ENCODE measurements around the gene PLEKHH2.
"Not testable (repeated sequence)": the region's sequence is repeated elsewhere in the genome, so short reads cannot be mapped to it uniquely, and the experiment has no call there.

PLEKHH2 gene

DNA sequence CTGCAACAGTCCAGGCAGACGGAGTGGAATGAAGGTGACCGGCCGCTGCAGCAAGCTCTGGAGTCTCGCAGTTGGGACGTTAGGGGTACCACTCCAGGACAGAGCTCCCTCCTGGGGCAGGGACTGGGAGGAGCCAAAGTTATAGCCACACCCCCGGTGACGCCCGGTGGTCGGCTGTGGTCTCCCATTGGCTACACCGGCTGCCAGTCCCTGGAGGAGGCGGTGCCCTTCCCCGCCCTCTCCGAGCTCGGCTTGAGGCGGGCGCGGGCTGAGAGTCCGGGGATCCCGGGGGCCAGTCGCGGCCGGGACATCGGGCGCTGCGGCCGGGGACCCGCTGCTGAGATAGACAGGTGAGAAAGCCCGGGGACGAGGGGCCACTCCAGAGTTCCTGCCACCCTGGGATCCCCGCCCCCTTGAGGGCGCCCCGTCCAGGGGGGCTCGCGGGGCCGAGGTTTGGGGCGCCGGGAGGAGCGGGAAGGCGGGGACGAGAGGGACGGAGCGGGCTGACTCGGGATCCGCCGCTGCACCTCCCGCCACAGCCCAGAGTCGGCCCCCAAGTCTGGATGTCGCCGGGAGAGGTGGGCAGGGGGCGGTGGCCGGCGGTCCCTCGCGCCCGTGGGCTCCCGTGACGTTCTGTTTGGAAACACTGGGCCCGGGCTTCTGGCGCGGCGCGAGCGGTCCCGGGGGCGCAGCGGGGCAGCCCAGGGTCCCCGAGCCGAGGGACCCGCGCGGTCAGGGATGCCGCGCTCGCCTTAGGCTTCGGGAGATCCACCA is at the start of gene PLEKHH2:
Gene PLEKHH2, plus strand, starts transcription at position 231 of the 774 bp plus-strand sequence. CDS start 7,414 bp downstream, outside the sequence.
- DNase-seq (ENCODE audit: low read depth in 2 of 2) = peak; percentile 68 to 70

DNA sequence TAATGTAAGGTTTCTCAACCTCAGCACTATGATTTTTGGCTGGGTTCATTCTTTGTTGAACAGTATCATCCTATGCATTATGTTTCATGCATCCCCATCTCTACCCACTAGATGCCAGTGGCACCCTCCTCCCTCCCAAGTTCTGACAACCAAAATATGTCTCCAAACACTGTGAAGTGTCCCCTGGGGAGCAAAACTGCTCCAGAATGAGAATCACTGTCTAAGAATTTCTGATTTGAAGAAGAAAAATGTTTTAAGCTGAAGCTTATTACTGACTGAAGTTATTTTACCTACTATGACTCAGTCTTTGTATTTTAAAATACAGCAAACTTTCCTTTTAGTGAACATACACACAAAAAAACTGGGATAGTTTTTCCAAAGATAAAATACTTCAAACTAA is 44.6 kb upstream of the PLEKHH2 start:
- peak; percentile 45 to 48 for DNase-seq (ENCODE audit: low read depth in 2 of 2)

DNA sequence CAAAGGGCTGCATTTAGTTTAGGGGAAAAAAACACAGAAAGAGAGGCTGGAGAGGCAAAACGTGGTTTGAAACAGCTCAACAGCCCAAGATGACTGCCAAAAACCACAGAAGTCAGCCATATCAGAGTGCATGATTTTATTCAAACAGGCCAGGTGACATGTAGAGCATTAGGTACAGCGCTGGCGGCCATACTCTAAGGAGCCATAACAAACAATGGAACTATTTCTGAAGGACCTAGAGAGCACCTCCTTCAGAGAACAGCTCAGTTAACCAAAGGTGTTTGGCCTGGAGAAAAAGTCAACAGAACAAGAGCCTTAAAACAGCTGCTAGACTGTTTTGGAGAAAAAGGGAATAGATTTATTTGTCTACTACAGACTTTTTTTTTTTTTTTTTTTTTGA is 43.8 kb upstream of the PLEKHH2 start:
- no peak for DNase-seq (ENCODE audit: low read depth in 2 of 2)

DNA sequence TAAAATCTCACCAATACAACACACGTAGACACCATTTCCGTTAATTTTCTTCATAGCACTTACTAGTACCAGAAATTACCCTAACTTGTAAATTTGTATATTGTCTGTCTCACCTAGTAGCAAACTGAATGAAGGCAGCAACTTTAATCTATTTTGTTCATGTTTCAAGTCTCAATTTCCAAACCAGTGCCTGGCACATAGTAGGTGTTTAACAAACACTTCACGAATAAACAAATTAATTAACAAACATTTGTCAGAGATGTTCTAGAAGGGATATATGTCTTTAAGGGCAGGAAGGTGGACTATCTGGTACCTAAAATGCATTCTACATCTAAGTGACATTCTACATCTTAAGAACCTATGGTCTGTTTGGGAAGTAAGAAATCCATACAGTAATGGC is 42.2 kb upstream of the PLEKHH2 start:
- DNase-seq (ENCODE audit: low read depth in 2 of 2) = no peak

DNA sequence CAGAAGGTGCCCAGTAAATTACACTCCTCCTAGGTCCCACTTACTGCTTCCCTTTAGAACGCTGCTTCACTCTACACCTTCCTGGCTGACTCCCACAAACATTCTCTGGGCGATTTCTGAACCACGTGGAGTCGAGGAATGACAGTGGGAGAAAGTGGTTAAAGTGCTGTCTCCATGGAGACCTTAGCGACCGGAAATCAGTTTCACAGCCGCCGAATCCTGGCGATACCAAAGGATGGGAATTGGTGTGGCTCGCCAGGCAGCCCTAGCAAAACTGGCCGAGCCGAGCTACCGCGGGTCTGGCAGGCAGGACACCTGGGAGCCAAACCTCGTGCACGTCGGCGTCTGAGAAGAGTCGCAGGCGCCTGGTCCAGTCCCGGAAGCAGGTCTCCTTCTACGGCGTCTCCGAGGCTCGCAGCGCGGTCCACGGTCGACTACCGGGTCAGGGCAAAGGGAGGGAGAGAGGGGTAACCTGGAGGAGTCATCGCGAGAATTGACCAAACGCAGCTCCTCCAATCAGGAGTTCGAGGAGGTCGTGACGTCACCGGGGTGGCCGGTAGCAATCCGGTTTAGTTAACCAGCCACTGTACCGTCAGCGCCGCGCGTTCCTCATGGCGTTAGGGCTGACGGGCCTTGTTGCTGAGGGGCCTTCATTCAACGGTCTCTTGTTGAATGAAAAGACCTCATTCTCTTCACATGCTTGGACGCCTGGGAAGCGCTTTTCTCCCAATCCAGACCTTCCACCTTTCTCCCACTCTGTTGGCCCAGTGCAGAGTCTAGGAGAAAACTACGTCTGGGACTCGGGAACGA is 41.3 kb upstream of the PLEKHH2 start, which contains the start of gene THADA:
Gene THADA, minus strand, starts transcription at position 436 of the 810 bp plus-strand sequence. CDS start 3,646 bp downstream, outside the sequence.
- DNase-seq (ENCODE audit: low read depth in 2 of 2) = peak; percentile 97

DNA sequence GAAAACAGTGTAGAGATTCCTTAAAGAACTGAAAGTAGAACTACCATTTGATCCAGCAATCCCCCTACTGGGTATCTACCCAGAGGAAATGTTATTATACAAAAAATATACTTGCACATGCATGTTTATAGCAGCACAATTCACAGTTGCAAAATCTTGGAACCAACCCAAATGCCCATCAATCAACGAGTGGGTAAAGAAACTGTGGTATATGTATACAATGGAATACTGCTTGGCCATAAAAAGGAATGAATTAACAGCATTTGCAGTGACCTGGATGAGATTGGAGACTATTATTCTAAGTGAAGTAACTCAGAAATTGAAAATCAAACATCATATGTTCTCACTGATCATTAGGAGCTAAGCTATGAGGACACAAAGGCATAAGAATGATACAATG is 36.5 kb upstream of the PLEKHH2 start:
- DNase-seq (ENCODE audit: low read depth in 2 of 2) = not testable (repeated sequence)

DNA sequence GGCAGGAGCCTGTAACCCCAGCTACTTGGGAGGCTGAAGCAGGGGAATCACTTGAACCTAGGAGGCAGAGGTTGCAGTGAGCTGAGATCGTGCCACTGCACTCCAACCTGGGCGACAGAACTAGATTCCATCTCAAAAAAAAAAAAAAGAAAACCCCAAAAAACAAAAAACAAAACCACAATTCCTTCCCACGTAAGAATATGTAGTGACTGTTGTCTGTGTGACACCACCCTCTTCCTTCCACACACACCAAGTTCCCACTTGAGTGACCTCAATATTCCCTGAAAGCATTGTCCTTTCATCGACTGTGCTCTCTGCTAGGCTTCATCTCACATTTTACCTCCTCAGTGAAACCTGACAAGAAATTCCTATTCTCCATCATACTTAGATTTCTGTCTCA is 32.4 kb upstream of the PLEKHH2 start:
- no peak for DNase-seq (ENCODE audit: low read depth in 2 of 2)

DNA sequence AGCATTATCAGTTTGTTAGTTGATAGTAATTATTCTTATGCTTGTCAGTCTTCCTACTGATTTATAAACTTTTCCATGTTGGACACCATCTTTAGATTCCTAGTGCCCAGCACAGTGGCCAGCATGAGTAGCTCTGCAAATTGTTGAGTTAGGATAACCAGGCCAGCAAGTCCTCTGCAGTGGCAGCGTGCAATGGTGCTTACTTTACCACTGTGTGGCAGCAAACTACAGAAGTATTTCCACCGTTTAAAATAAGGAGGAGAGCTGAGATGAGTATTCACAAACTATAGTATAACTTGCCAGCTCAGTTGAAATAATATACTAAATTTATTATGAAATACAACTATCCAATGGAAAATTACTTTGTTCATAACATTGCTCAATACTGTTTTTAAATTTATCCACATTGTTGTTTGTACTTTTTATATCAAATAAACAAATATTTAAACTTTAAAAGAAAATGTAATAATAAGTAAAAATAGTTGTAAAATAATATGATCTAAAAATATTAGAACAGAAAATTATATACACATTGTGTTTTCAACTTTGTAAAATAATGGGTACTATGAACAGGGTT is 31.9 kb upstream of the PLEKHH2 start:
- DNase-seq (ENCODE audit: low read depth in 2 of 2) = peak; percentile 17 to 21

DNA sequence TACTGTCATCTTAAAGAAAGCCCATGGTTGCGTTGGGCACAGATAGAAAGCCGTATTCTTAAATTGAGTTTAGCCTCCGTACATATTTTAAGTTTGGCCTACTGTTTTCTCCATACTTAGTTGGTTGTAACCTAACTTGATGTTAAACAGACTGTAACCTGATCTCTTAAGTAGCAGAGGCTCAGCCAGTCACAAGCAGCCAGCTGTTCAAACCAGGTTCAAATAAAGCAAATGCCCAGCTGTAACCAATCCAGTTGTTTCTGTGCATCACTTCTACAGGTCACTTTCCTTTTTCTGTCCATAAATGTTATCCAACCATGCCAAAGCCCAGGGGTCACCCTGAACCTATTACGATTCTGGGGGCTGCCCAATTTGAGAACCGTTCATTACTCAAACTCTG is 31.2 kb upstream of the PLEKHH2 start:
- no peak for DNase-seq (ENCODE audit: low read depth in 2 of 2)

DNA sequence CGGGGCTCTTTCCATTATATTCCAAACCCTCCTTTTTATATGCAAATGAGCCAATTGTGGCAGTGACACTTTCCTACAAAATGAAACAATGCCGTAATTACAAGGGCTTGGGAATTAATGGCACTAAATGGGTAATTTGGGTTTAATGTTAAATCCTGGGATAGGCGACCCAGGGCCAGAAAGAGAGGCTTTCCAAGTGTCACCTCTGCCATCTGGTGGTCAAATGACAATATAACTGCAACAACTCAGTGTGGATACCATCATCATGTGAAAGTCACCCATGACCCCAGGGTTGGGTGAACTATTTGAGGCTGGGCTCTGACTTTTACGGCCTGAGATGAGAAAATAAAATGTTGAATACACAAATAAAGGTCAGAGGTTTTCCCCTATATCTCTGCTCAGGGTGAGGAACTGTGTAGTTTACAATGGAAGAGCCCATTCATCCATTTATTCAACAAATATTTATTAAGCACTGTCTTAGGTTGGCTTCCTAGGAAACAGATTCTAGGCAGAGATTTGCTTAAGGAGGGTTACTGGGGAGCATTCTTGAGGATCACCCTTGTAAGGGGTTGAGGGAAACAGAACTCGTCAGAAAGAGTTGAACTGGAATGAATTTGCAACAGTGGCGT is 27.7 kb upstream of the PLEKHH2 start:
- peak; percentile 14 to 16 for DNase-seq (ENCODE audit: low read depth in 2 of 2)

DNA sequence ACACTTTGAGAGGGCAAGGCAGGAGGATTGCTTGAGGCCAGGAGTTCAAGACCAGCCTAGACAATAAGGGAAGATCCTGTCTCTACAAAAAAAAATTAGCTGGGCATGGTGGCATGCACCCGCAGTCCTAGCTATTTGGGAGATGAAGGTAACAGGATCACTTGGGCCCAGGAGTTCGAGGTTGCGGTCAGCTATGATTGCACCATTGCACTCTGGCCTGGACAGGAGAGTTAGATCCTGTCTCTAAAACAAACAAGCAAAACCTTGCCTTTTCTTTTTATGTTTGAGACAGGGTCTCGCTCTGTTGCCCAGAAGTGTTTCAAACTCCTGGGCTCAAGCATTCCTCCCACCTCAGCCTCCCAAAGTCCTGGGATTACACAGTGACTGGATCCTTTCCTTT is 26.7 kb upstream of the PLEKHH2 start:
- DNase-seq (ENCODE audit: low read depth in 2 of 2) = no peak

DNA sequence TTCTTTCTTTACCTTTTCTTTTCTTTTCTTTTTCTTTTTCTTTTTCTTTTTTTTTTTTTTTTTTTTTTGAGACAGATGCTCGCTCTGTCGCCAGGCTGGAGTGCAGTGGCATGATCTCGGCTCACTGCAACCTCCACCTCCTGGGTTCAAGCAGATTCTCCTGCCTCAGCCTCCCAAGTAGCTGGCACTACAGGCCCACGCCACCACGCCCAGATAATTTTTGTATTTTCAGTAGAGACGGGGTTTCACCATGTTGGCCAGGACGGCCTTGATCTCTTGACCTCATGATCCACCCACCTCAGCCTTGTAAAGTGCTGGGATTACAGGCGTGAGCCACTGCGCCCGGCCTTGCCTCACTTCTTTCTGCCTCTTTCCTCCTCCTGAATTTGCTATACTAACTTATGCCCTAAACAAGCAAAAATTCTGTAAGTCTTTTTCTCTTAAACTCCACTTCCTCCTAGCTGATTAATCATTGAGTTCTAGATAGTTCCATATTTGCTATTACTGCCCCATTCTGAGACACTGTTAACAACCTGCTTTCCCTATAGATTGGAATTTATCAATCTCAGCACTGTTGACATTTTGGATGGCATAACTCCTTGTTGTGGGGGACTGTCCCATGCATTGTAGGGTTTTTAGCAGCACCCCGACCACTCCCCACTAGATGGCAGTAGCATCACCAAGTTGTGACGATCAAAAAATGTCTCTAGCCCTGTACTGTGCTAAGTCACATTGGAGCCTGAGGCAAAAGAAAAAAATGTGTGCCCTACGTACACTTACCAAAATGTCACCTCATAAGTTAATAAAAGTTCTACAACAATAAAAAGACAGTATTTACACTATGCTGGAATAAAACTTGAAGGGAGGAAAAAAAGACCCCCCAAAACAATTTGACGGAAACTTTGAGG is 24.8 kb upstream of the PLEKHH2 start:
- DNase-seq (ENCODE audit: low read depth in 2 of 2) = peak; percentile 35 to 42

DNA sequence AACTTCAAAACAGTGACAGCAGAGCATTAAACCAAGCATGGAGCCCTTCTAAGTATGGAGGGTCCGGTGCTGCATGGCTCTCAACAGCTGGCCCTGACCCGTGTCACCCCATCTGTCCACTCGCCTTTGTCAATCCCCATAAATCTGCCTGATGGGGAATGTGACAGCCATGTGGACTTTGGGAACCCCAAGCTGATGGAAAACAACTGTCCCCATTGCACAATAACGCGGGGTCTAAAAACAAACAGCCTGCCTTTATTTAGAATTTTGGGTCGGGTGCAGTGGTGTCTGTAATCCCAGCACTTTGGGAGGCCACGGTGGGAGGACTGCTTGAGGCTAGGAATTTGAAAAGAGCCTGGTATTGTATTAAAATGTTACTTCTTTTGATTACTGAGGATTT is 24.1 kb upstream of the PLEKHH2 start:
- DNase-seq (ENCODE audit: low read depth in 2 of 2) = no peak

DNA sequence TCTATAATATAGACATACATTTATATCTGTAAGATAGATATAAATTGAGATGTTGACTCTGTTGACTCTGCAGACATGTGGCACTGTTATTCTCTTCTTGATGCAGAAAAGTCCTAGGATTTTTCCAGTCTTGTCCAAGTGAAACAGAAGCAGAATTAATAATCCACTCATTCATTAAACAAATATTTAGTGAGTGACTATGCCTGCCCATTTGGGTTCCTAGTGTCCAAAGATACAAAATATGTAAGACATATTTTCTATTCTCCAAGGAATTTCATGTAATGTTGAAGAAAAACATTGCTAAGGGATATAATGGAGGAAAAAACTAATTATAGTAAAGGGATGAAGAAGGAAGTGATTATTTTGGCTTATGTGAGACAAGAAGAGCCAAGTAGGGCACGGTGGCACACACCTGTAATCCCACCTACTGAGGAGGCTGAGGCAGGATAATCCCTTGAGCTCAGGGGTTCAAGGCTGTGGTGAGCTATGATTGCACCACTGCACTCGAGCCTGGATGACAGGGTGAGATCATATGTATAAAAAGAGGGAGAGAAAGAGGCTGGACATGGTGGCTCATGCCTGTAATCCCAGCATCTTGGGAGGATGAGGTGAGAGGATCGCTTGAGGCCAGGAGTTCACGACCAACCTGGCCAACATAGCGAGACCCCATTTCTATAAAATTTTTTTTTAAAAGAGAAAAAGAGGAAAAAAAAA is 19.9 kb upstream of the PLEKHH2 start:
- no peak for DNase-seq (ENCODE audit: low read depth in 2 of 2)

DNA sequence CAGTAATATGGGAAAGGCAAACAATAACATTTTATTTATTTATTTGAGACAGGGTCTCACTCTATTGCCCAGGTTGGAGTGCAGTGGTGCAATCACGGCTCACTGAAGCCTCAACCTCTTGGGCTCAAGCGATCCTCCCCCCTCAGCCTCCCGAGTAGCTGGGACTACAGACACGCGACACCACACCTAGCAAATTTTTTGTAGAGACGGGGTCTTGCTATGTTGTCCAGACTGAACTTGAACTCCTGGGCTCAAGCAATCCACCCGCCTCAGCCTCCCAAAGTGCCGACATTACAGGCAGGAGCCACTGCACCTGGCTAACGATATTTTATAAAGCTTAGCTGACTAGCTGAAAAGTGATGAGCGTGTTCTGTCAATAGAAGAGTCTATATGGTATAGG is 17.5 kb upstream of the PLEKHH2 start:
- DNase-seq (ENCODE audit: low read depth in 2 of 2) = no peak

DNA sequence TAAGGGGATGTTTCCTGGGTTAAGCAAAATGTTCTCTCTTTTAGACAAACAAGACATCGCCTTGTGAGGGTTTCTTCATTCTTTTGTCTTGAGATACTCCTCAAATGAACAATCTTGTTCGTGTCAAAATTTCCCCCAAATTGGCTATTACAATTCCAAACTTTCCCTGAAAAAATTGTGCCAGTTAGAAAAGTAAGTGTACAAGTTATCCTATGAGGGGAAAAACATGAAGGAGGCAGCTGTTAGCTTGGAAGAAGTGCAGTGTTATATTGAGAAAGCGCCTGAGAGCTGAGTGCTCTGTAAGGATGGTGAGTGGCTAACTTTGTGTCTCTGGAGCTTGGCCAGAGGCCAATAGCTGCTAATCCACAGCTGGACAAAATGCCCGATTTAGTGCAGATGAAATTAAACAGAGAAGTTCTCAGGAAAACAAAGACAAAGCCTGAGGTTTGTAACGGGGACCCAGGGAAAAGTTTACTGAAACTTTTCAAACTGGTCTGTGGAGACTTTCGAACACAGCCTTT is 14.1 kb upstream of the PLEKHH2 start:
- no peak for DNase-seq (ENCODE audit: low read depth in 2 of 2)

DNA sequence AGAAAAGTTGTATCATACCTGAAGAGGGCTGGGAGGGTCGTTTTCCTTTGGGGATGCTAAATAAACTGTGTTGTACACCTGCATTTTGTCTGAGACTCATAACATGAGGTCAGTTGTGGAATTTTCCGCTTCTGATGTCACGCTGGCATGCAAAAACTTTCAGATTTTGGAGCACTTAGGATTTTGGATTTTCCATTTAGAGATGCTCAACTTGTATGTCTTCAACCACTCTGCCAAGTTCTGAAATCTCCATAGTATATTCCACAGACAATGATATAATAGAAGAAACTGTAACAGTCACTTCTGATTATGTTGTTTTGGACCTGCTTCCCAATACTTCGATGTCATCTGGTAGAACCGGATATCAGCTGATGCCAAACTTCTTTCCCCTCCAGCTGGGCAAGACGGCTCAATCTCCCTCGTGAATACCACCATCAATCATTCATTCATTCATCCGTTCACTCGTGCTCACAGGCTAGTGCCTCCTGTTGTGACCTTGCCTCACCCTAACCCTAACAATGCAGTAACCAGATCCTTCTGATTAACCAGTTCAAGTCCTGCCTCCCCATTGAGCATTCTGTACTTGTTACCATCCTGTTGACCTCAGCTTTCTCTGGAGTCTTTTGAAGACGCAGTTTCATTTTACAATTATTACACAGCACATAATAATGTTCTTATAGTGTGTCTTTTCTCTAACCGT is 5.3 kb upstream of the PLEKHH2 start:
- no peak for DNase-seq (ENCODE audit: low read depth in 2 of 2)

DNA sequence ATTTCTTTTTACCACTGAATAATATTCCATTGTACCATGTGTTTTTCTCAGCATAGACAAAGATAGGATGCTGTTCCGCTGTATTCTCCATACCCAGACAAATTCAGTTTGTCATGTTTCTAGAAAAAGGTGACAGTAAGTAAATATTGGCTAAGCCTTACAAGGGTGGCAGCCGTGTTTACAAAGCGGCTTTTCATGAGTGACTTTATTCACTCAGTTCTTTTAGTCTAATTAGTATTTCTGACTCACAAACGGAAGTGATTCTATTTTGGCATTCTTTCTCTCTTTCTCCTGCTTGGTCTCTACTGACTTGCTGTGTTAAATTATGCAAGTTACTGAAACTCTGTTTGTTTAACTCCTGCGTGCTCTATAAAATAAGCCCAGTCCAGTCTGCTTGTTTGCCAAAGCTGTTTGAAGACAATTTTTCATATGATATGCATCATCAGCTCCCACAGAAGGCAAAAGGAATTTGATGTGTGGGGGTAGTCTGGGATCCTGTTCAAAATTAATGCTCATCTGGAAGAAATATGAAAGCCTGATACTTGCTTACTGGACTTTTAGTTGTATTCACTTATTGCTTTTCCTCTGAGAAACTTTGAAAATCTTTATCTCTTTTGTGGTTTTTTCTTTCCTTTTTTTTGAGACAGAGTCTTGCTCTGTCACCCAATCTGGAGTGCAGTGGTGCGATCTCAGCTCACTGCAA is 2.3 kb upstream of the PLEKHH2 start:
- peak; percentile 88 for DNase-seq (ENCODE audit: low read depth in 2 of 2)

DNA sequence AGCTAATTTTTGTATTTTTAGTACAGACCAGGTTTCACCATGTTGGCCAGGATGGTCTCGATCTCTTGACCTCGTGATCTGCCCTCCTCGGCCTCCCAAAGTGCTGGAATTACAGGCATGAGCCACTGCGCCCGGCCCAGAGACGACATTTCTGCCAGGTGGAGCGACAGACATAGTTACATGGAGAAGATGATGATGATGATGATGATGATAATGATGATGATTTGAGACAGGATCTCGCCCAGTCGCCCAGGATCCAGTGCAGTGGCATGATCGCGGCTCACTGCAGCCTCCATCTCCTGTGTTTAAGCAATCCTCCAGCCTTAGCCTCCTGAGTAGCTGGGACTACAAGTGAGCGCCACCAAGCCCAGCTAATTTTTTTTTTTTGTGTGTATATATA is 907 bp upstream of the PLEKHH2 start:
- DNase-seq (ENCODE audit: low read depth in 2 of 2) = not testable (repeated sequence)

Measured in fibroblast of skin of left quadriceps (primary cell).